GM12873 (cell line): ENCODE measurements around the gene ANO3.

Experiments used
- CTCF ChIP-seq: IDR thresholded peaks from 2 replicates; pipeline ENCODE4 v1.5.1; 2012; ENCODE audit warnings: low read depth, mild to moderate bottlenecking, moderate library complexity, low read length, control low read depth; ENCODE audit not compliant: insufficient read depth; ENCODE audit errors: missing control alignments

The ANO3 gene

GRCh38 chr11:26572770-26573402 is 241.0 kb downstream of the ANO3 start:
- no peak for TF ChIP-seq CTCF

GRCh38 chr11:26573896-26574295 is 242.0 kb downstream of the ANO3 start:
- TF ChIP-seq CTCF: no peak

- TF ChIP-seq CTCF: no peak
These were observed 244.0 kb downstream of the ANO3 start for GRCh38 chr11:26575946-26576345.

GRCh38 chr11:26578998-26579661 is 247.2 kb downstream of the ANO3 start:
- no peak for TF ChIP-seq CTCF

GRCh38 chr11:26579683-26580082 is 247.8 kb downstream of the ANO3 start:
- TF ChIP-seq CTCF: no peak

GRCh38 chr11:26580929-26581328 is 249.0 kb downstream of the ANO3 start:
- no peak for TF ChIP-seq CTCF

- no peak for TF ChIP-seq CTCF
These were observed 251.6 kb downstream of the ANO3 start for GRCh38 chr11:26583550-26583949.
